Activated naive CD8-positive, alpha-beta T cell treated with anti-CD3 and anti-CD28 coated beads, Interleukin-2, amount 50 U/mL, for 16 hours (primary cell): Measurements from ENCODE around the gene BTBD9.

Experiments used
- DNase-seq: peaks from one replicate; pipeline ENCODE4 v3.0.0-alpha.2; 2020; ENCODE audit warnings: low read depth, low spot score

BTBD9 gene

GRCh38 chr6:38555606-38556005, 84.1 kb downstream of the BTBD9 start:
- no peak for DNase-seq

- no peak for DNase-seq
Measured at GRCh38 chr6:38554700-38555413, 84.9 kb downstream of the BTBD9 start.

GRCh38 chr6:38554014-38554413, 85.7 kb downstream of the BTBD9 start:
- DNase-seq, result no peak

- no peak for DNase-seq
Measured at GRCh38 chr6:38552121-38552520, 87.6 kb downstream of the BTBD9 start.

GRCh38 chr6:38549795-38550194, 89.9 kb downstream of the BTBD9 start:
- no peak for DNase-seq

GRCh38 chr6:38549180-38549579, 90.5 kb downstream of the BTBD9 start:
- no peak for DNase-seq

- no peak for DNase-seq
Measured at GRCh38 chr6:38543022-38543421, 96.7 kb downstream of the BTBD9 start.

- no peak for DNase-seq
Measured at GRCh38 chr6:38542031-38542430, 97.7 kb downstream of the BTBD9 start.

- DNase-seq, result no peak
Measured at GRCh38 chr6:38533064-38533463, 106.7 kb downstream of the BTBD9 start.

GRCh38 chr6:38531134-38531533, 108.6 kb downstream of the BTBD9 start:
- DNase-seq, result no peak

- no peak for DNase-seq
Measured at GRCh38 chr6:38528196-38528965, 111.3 kb downstream of the BTBD9 start.

GRCh38 chr6:38527371-38527770, 112.4 kb downstream of the BTBD9 start:
- DNase-seq, result no peak

GRCh38 chr6:38525888-38526287, 113.8 kb downstream of the BTBD9 start:
- no peak for DNase-seq

GRCh38 chr6:38524436-38525145, 115.1 kb downstream of the BTBD9 start:
- no peak for DNase-seq

GRCh38 chr6:38522322-38522721, 117.4 kb downstream of the BTBD9 start:
- no peak for DNase-seq

- DNase-seq, result no peak
Measured at GRCh38 chr6:38518511-38519304, 121.0 kb downstream of the BTBD9 start.

GRCh38 chr6:38517005-38517404, 122.7 kb downstream of the BTBD9 start:
- DNase-seq, result no peak

GRCh38 chr6:38514399-38514798, 125.3 kb downstream of the BTBD9 start:
- no peak for DNase-seq

GRCh38 chr6:38512211-38512610, 127.5 kb downstream of the BTBD9 start:
- no peak for DNase-seq

- no peak for DNase-seq
Measured at GRCh38 chr6:38510205-38510604, 129.5 kb downstream of the BTBD9 start.

GRCh38 chr6:38509713-38510112, 130.0 kb downstream of the BTBD9 start:
- DNase-seq, result no peak

- no peak for DNase-seq
Measured at GRCh38 chr6:38508894-38509293, 130.8 kb downstream of the BTBD9 start.
